Activated CD4-positive, alpha-beta T cell treated with anti-CD3 and anti-CD28 coated beads for 1 hour (primary cell): ENCODE data around the gene TRAK2.
"Not testable (repeated sequence)": the region's sequence is repeated elsewhere in the genome, so short reads cannot be mapped to it uniquely, and the experiment has no call there.

Source experiments
- DNase-seq: peaks from one replicate; pipeline ENCODE4 v3.0.0-alpha.2; 2020

Gene TRAK2

GRCh38 chr2:201413143-201413542 lies 38.1 kb downstream of the TRAK2 start:
- DNase-seq, result no peak

DNA sequence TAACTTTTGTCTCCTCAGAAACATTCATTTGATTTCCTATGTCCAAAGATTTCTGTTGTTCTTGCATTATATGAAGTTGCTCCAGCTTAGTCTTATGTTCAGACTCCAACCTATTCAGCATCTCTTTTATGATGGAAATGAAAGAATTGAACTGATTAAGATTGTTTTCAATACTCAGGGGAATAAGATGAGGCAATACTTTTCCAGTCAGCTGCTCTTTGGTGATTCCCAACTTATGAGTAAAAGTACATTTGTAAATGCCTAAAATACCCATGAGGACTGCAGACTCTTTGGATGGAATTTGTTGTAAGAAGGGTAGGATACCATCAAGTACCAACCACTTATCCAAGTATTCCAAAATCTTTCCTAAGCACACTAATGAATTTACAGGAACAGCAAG lies 39.8 kb downstream of the TRAK2 start:
- DNase-seq, result no peak

GRCh38 chr2:201408931-201409330 lies 42.3 kb downstream of the TRAK2 start:
- DNase-seq, result no peak

DNA sequence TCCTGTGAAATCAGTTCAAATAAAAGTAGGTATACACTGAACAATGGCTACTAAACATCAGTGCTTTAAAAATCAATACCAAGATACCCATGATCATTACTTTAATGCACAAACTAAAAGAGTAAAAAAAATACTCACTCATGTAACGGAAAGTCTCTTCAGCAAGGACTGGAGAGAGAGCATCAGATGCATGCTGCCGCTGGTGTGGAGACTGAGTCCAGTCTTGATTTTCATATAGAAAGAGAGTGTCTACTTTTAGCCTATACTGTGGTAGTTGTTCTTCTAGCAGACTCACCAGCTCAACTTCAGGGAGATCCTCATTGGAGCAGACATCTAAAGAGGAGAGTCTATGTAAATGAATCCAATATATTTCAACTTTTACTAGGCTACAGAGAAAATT lies 44.0 kb downstream of the TRAK2 start:
- DNase-seq, result no peak

DNA sequence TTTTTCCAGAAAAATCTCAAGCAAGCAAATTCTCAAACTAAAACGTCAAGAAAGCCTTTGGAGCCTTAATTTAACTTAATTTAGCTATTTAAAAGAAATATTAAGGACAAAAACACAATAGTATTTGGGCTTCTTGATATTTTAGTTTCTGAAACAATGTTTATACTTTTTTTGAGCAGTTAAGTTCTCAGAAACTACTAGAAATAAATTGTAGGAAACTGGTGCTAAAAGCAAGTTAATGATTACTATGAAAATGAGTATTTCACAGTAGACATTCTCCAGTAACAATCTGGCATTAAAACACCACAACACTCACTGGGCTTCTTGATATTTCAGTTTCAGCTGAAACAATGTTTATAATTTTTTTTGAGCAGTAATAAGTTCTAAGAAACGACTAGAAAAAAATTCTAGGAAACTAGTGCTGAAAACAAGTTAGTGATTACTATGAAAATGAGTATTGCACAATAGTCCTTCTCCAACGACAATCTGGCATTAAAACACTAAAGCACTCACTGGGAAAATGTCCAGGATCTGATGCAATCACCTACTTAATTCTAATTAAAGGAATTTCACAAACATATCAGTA lies 45.1 kb downstream of the TRAK2 start:
- DNase-seq, result no peak

- DNase-seq, result no peak
These were observed 46.5 kb downstream of the TRAK2 start for GRCh38 chr2:201404699-201405280.

DNA sequence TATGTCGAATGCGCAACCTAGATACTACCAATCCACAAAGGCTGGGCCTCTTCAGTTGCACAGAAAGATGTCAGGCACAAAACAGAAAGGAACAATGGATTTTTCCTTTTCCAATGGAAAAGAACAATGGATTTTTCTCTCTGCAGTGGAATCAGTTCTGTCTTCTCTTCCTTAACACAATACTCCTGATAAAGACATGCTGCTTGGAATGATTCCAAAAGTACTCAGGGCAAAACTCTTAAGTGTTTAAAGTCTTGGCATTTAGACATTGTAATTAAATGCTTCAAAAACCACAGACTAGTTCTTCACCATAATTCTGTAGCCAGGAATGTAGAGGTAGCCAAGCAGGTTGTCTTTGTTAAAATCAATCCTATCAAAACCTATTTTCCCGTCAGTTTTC lies 47.4 kb downstream of the TRAK2 start:
- no peak for DNase-seq

- DNase-seq, result no peak
These were observed 48.4 kb downstream of the TRAK2 start for GRCh38 chr2:201402651-201403562.

GRCh38 chr2:201401815-201402214 lies 49.4 kb downstream of the TRAK2 start:
- no peak for DNase-seq

DNA sequence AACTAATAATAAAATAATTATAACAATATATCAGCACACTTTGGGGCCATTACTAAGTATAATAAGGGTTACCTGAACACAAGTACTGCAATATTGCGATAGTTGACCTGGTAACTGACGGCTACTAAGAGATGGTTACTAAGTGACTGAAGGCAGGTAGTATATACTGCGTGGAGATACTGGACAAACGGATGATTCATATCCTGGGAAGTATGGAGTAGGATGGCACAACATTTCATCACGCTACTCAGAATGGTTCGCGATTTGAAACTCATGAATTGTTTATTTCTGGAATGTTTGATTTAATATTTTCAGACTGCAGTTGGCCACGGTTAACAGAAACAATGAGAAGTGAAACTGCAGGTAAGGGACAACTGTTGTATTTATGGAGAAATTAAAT lies 54.7 kb downstream of the TRAK2 start:
- no peak for DNase-seq

GRCh38 chr2:201383136-201383535 lies 68.1 kb downstream of the TRAK2 start:
- DNase-seq, result no peak

GRCh38 chr2:201378496-201379397 lies 72.5 kb downstream of the TRAK2 start:
- DNase-seq, result no peak

- no peak for DNase-seq
These were observed 74.0 kb downstream of the TRAK2 start for GRCh38 chr2:201377218-201377617.

- DNase-seq, result no peak
These were observed 81.5 kb downstream of the TRAK2 start for GRCh38 chr2:201369775-201370174.

- DNase-seq, result not testable (repeated sequence)
These were observed 81.9 kb downstream of the TRAK2 start for GRCh38 chr2:201369318-201369717.

DNA sequence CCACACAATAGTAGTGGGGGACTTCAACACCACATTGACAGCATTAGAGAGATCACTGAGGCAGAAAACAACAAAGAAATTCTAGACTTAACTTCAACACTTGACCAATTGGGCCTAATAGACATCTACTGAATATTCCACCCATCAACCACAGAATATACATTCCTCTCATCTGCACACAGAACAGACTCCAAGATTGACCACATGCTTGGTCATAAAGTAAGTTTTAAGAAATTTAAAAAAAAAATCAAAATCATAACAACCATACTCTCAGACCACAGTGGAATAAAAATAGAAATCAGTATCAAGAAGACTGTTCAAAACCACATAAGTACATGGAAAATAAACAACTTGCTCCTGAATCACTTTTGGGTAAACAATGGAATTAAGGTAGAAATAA lies 85.1 kb downstream of the TRAK2 start:
- no peak for DNase-seq

DNA sequence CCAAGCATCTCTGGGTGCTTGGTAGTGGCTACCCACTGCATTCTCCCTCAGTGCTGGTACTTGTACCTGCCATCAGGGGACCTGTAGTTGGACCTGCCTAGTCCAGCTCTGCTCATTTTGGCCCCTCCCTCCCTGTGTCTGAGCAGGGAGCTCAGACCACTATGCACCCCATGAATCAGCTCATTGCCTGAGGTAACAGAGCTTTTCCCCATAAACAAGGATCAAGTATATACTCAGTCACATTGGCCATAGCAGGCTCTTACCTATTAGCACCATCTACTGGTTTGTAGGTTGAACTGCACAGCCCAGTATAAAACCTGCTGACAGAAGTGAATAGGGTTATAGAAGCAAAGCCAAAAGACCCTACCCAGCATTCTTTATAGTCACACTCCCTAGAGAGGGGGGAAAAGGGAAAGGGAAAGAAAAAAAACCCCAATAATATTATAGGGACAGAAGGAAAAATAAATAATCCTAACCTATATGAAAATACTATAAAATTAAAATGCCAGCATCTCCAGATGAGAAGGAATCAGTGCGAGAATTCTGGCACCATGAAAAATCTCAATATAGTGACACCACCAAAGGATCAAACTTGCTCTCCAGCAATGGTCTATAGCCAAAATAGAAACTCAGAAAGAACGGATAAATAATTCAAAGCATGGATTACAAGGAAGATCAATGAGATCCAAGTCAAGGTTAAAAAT lies 87.2 kb downstream of the TRAK2 start:
- no peak for DNase-seq

DNA sequence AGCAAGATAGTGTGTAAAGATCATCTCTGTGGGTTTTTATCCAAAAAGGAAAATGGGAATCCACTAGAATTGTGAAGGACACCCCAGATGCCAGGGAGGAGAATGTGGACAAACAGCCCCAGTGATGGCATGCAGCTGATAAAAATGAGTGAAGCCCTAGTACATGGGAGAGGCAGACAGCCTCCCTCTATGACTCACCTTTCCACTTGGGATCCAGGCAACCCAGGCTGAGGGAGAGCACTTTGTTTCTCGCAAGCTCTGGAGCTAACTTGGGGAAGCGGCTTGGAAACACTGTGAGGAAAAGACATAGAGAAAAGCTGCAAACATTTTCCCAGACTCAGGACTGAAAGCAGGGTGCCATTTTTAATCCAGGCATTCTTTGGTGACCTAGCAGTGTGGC lies 88.9 kb downstream of the TRAK2 start:
- no peak for DNase-seq

GRCh38 chr2:201361078-201361733 lies 90.1 kb downstream of the TRAK2 start:
- DNase-seq, result no peak

GRCh38 chr2:201360256-201360655 lies 91.0 kb downstream of the TRAK2 start:
- no peak for DNase-seq

- no peak for DNase-seq
These were observed 92.6 kb downstream of the TRAK2 start for GRCh38 chr2:201358684-201359083.

DNA sequence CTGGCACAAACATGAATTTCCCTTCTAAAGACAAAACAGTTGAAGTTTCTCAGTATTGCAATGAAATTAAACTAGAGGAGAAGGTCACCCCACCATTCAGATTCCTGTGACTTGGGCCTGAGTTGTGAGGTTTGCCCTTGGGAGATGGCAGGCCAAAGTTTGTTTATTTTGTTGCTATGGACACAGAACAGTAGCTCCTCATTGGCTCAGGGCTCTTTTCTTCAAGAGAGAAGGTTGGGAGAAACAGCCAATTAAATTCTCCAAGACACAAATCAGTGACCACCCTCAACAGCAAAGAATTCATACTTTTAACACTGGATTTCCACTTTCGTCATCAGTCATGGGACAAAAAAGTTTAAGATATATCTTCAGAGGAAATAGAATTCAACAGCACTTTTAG lies 94.0 kb downstream of the TRAK2 start, which contains the start of gene FLACC1:
FLACC1 (minus strand) TSS at position 125 of the 400 bp plus-strand sequence. CDS start 5,941 bp downstream, outside the sequence.
- DNase-seq, result no peak
